Measurements from ENCODE around the gene PBX1.

Gene PBX1

DNA sequence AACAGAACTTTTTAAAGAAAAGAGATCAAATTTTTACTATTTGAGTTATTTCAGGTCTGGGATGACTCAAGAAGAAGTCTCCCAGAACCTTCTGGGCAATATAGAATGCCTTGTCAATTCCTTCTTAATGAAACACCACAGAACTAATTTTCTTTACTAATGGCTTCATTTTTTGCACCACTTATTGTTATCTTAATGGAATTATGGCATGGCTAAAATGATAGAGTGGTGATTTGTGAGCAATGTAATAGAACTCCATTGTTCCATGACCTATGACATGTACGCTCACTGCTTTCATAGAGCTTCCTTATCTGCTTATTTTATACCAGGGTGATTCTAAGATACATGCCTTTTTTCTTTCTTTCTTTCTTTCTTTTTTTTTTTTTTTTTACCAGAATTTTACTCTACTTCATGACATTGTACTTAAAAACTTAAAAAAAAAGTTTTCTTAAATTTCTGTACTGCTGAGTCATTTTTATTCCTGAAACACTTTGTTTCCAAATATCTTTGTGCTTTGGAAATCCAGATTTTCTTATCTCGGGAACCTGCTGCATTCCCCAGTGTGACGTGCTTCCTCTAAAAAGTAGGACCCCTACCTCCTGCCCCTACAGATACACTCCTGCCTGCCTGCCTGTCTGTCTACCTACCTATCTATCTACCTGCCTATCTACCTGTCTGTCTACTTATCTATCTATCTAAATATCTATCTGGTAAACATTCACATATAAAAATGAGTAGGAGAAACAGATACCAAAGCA lies 284.9 kb downstream of the PBX1 start:
- no peak for DNase-seq
- Histone ChIP-seq H3K4me2 (ENCODE audit: insufficient read depth, low read length) (no peak overlapping the region), H3K27me3 (ENCODE audit: insufficient read depth, low read length, poor library complexity) (no peaks in the 10 kb centered on the region), H3K4me3 (ENCODE audit: low read depth in 1 of 2, low read length in 2 of 2) (no peak overlapping the region), H3K9me3 (ENCODE audit: insufficient read depth, low read length, severe bottlenecking) (no peaks in the 10 kb centered on the region), H3K9ac (ENCODE audit: low read depth, low read length) (no peak overlapping the region), H3K36me3 (ENCODE audit: insufficient read depth, low read length) (no peaks in the 10 kb centered on the region), H3K4me1 (ENCODE audit: insufficient read depth, low read length) (no peaks in the 10 kb centered on the region), H4K20me1 (ENCODE audit: insufficient read depth, low read length) (no peaks in the 10 kb centered on the region), H3K79me2 (ENCODE audit: insufficient read depth, low read length) (no peaks in the 10 kb centered on the region), H2AFZ (ENCODE audit: low read depth, low read length) (no peak overlapping the region), H3K27ac (ENCODE audit: low read length) (no peak overlapping the region)
- no peak for TF ChIP-seq EZH2 (IDR thresholded peaks at IDR 0.05; ENCODE audit: borderline replicate concordance, low read depth, low read length, severe bottlenecking)
- TF ChIP-seq, protein P1, sequence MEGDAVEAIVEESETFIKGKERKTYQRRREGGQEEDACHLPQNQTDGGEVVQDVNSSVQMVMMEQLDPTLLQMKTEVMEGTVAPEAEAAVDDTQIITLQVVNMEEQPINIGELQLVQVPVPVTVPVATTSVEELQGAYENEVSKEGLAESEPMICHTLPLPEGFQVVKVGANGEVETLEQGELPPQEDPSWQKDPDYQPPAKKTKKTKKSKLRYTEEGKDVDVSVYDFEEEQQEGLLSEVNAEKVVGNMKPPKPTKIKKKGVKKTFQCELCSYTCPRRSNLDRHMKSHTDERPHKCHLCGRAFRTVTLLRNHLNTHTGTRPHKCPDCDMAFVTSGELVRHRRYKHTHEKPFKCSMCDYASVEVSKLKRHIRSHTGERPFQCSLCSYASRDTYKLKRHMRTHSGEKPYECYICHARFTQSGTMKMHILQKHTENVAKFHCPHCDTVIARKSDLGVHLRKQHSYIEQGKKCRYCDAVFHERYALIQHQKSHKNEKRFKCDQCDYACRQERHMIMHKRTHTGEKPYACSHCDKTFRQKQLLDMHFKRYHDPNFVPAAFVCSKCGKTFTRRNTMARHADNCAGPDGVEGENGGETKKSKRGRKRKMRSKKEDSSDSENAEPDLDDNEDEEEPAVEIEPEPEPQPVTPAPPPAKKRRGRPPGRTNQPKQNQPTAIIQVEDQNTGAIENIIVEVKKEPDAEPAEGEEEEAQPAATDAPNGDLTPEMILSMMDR (IDR thresholded peaks at IDR 0.05; ENCODE audit: borderline replicate concordance, extremely low read depth, low read length, poor library complexity, severe bottlenecking), result no peak
- no peak for ATAC-seq (ENCODE audit: insufficient read depth, low read depth)

DNA sequence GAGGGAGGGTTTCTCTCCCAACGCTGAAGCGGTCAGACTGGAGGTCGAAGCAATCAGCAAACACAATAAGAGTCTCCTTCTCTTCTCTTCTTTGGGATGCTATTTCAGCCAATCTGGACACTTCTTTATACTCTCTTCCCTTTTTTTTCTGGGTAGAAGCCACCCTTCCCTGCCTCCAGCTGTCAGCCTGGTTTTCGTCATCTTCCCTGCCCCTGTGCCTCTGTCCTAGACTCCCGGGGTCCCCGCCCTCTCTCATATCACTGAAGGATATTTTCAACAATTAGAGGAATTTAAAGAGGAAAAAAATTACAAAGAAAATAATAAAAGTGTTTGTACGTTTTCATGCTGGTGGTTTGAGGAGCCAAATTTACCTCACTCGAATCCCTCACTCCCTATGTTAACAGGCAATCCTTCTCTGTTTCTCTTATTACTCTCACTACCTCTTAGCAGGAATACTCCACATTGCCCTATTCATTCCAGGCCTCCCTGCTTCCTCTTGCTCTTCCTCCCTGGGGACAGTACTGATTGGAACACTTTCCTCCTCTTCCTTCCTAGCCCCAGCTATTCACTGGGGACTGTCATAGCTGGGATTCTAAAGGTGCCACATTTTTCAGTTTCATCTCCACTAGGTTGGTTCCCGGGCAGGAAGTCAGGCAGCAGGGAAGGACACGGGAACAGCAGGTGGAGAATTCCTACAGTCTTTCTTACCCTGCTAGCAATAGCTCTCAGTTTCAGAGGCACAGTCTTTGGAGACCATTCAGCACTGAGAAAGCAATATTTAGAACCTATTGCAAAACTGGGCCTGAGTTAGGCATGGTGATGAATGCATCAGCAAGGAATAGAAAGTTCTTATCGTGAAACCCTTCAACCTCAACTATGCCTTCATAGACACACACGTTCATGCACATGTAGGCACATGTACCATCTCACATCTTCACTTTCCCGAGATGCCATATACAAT lies 288.0 kb downstream of the PBX1 start:
- no peak for DNase-seq
- TF ChIP-seq EZH2 (IDR thresholded peaks at IDR 0.05; ENCODE audit: borderline replicate concordance, low read depth, low read length, severe bottlenecking), result no peak
- TF ChIP-seq, protein P1 (IDR thresholded peaks at IDR 0.05; ENCODE audit: borderline replicate concordance, extremely low read depth, low read length, poor library complexity, severe bottlenecking), result no peak
- H3K27ac ChIP-seq (ENCODE audit: low read length), result no peak overlapping the region
- ATAC-seq (ENCODE audit: insufficient read depth, low read depth), result no peak
- H3K4me2 ChIP-seq (ENCODE audit: insufficient read depth, low read length), result no peak overlapping the region
- no peak overlapping the region for H3K9ac ChIP-seq (ENCODE audit: low read depth, low read length)
- H3K79me2 ChIP-seq (ENCODE audit: insufficient read depth, low read length), result no peaks in the 10 kb centered on the region
- H4K20me1 ChIP-seq (ENCODE audit: insufficient read depth, low read length), result no peaks in the 10 kb centered on the region
- no peak overlapping the region for H3K4me3 ChIP-seq (ENCODE audit: low read depth in 1 of 2, low read length in 2 of 2)
- H3K27me3 ChIP-seq (ENCODE audit: insufficient read depth, low read length, poor library complexity), result no peaks in the 10 kb centered on the region
- H3K36me3 ChIP-seq (ENCODE audit: insufficient read depth, low read length), result no peaks in the 10 kb centered on the region
- H3K9me3 ChIP-seq (ENCODE audit: insufficient read depth, low read length, severe bottlenecking), result no peaks in the 10 kb centered on the region
- H3K4me1 ChIP-seq (ENCODE audit: insufficient read depth, low read length), result no peaks in the 10 kb centered on the region
- no peak overlapping the region for H2AFZ ChIP-seq (ENCODE audit: low read depth, low read length)

DNA sequence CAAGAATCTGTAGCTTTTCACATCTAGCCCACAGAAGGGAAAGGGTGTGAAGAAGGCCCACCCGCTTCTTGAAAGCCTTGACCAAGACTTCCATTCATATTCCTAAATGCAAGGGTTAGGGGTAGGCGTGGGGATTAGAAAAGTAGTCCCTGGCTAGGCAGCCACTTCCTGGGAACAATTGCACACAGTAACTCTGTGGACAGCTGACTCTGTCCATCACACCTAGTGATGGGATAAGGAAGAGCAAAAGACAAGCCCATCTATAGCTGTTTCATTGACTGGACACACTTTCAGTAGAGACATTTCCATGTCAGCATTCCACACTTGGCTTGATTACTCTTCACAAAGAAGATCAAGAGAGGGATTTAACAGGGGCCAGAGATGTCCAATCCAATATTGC lies 294.2 kb downstream of the PBX1 start:
- Histone ChIP-seq H3K27me3 (ENCODE audit: insufficient read depth, low read length, poor library complexity) (no peaks in the 10 kb centered on the region), H3K9me3 (ENCODE audit: insufficient read depth, low read length, severe bottlenecking) (no peaks in the 10 kb centered on the region), H2AFZ (ENCODE audit: low read depth, low read length) (no peak overlapping the region), H3K36me3 (ENCODE audit: insufficient read depth, low read length) (no peaks in the 10 kb centered on the region), H3K4me2 (ENCODE audit: insufficient read depth, low read length) (no peak overlapping the region), H3K9ac (ENCODE audit: low read depth, low read length) (no peak overlapping the region), H3K4me3 (ENCODE audit: low read depth in 1 of 2, low read length in 2 of 2) (no peak overlapping the region), H3K4me1 (ENCODE audit: insufficient read depth, low read length) (no peaks in the 10 kb centered on the region), H4K20me1 (ENCODE audit: insufficient read depth, low read length) (no peaks in the 10 kb centered on the region), H3K79me2 (ENCODE audit: insufficient read depth, low read length) (no peaks in the 10 kb centered on the region), H3K27ac (ENCODE audit: low read length) (no peak overlapping the region)
- ATAC-seq (ENCODE audit: insufficient read depth, low read depth), result no peak
- no peak for DNase-seq
- TF ChIP-seq, protein P1 (IDR thresholded peaks at IDR 0.05; ENCODE audit: borderline replicate concordance, extremely low read depth, low read length, poor library complexity, severe bottlenecking), result no peak
- TF ChIP-seq EZH2 (IDR thresholded peaks at IDR 0.05; ENCODE audit: borderline replicate concordance, low read depth, low read length, severe bottlenecking), result no peak

All from DND-41 (cell line).